Measurements from ENCODE around the gene CLINT1. TPM values are rescaled to one million over a fixed set of nuclear protein-coding genes. Genes with fewer than 3 reads are reported as not detected.
"Not testable (repeated sequence)": the region's sequence is repeated elsewhere in the genome, so short reads cannot be mapped to it uniquely, and the experiment has no call there.

Gene CLINT1
- total RNA-seq, 4 donors from 2014 or later = 77.4 to 124 (median 85.5) TPM

DNA sequence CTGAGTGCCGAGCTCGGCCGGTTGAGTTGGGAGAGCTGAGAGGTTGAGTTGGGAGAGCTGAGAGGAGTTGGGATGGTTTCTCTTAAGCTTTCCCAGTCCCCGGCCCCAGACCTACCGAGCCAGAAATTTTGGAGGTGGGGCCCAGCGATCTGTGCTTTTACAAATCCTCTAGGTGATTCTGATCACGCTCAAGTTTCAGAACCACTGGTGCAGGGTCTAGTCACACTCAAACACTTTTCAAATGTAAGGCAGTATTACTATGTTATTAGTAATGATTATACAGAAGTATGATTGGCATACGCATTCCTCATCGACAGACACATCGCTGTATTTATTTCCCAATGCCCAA, 256 bp upstream of the CLINT1 start:
- Histone ChIP-seq H3K9me3 (no peaks in the 10 kb centered on the region), H3K36me3 (no peaks in the 10 kb centered on the region), H3K4me1 (peaks cover 16 to 23% of the 10 kb centered on the region in 2 donors), H3K27me3 (no peaks in the 10 kb centered on the region), H3K4me3 (peak overlapping the region; percentile 83 to 98 (median 94)), H3K27ac (peak overlapping the region; percentile 93 to 97 (median 96))
- DNase-seq (no peak), ATAC-seq (peak in 1 of 2 donors; percentile 7)
- TF ChIP-seq POLR2A (IDR thresholded peaks at IDR 0.05) = no peak
- TF ChIP-seq, protein P1, sequence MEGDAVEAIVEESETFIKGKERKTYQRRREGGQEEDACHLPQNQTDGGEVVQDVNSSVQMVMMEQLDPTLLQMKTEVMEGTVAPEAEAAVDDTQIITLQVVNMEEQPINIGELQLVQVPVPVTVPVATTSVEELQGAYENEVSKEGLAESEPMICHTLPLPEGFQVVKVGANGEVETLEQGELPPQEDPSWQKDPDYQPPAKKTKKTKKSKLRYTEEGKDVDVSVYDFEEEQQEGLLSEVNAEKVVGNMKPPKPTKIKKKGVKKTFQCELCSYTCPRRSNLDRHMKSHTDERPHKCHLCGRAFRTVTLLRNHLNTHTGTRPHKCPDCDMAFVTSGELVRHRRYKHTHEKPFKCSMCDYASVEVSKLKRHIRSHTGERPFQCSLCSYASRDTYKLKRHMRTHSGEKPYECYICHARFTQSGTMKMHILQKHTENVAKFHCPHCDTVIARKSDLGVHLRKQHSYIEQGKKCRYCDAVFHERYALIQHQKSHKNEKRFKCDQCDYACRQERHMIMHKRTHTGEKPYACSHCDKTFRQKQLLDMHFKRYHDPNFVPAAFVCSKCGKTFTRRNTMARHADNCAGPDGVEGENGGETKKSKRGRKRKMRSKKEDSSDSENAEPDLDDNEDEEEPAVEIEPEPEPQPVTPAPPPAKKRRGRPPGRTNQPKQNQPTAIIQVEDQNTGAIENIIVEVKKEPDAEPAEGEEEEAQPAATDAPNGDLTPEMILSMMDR (IDR thresholded peaks at IDR 0.05 in 4 of 5, conservative IDR thresholded peaks at IDR 0.05 in 1 of 5) = no peak
- intact Hi-C loops (cut with DNase I; ENCODE audit: low total_unique reads) (loop anchor here (2.0 to 5.0 kb wide), 3 partner anchors 38 to 717 kb away; partner anchors contain the start of genes MED7 and THG1L), in situ Hi-C loops (cut with MboI; ENCODE audit: low sequenced_read_pairs in 4 of 4) (no loop called here)

DNA sequence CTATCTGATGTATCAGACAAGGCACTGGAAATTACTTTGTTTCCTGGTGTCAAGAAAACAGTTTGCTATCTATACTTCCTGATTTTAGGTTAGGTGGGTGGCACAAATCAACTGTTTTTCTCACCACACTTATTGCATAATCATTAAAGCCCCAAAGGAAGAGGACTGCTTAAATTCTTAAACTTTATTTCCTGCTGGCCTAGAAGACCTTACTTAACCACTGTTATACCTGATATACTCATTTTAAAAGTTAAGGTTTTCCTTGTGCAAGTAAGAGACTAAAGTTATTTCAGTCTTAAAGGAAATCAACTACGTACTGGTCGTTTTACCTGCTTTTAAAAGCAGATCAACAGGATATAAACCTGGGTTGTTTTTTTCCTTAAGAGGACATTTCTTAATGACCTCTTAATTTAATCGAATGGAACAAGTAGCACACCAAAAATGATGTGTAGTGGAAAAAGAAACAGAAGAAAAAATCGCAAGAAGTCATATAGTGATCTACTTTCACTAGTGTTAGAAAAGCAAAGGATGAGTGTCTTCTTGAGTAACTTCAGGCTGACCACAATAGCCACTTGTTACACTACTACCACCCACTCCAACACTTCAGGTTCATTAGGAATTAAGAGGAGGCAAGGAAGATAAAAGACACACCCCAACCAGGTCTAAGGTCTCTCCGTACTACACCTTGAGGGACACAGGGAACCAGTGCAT, 974 bp downstream of the CLINT1 start:
- no peak for DNase-seq
- Histone ChIP-seq H3K27me3 (no peaks in the 10 kb centered on the region), H3K9me3 (no peaks in the 10 kb centered on the region), H3K27ac (peak overlapping the region; percentile 93 to 97 (median 96)), H3K36me3 (no peaks in the 10 kb centered on the region), H3K4me3 (peak overlapping the region; percentile 83 to 98 (median 94)), H3K4me1 (peaks cover 16 to 23% of the 10 kb centered on the region in 2 donors)
- peak; percentile 57 to 60 for ATAC-seq
- intact Hi-C loops (cut with DNase I; ENCODE audit: low total_unique reads) = loop anchor here (2.0 to 5.0 kb wide), 3 partner anchors 37 to 716 kb away; partner anchors contain the start of genes MED7 and THG1L
- TF ChIP-seq POLR2A (IDR thresholded peaks at IDR 0.05) = no peak
- TF ChIP-seq, protein P1 (IDR thresholded peaks at IDR 0.05 in 4 of 5, conservative IDR thresholded peaks at IDR 0.05 in 1 of 5) = no peak
- in situ Hi-C loops (cut with MboI; ENCODE audit: low sequenced_read_pairs in 4 of 4) = no loop called here

DNA sequence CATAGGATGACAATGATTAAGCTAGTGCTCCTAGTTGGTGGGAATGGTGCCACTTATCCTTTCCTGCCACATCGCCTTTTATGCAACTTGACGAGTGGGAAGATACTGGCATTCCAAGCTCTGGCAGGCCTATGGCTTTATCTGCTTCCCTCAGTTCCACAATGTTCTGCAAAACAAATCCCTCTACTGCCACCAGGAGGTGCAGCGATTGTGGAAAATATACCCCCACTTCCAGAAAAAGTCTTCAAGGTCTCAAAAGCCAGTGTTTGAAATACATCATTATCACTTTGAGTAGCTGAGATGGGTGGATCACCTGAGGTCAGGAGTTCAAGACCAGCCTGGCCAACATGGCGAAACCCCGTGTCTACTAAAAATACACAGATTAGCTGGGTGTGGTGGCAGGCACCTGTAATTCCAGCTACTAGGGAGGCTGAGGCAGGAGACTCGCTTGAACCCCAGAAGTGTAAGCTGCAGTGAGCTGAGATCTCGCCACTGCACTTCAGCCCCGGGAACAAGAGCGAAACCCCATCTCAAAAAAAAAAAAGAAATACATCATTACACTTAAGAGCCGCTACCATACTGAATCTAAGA, 3.4 kb downstream of the CLINT1 start:
- Histone ChIP-seq H3K4me1 (peaks cover 16 to 29% of the 10 kb centered on the region in 2 donors), H3K27ac (no peak overlapping the region), H3K9me3 (no peaks in the 10 kb centered on the region), H3K36me3 (no peaks in the 10 kb centered on the region), H3K27me3 (no peaks in the 10 kb centered on the region), H3K4me3 (no peak overlapping the region)
- intact Hi-C loops (cut with DNase I; ENCODE audit: low total_unique reads) = loop anchor here (2.0 to 5.0 kb wide), 2 partner anchors 93 to 713 kb away; partner anchors contain the start of gene MED7
- DNase-seq (peak in 1 of 2 donors; percentile 24), ATAC-seq (no peak)
- TF ChIP-seq POLR2A (IDR thresholded peaks at IDR 0.05) = no peak
- TF ChIP-seq, protein P1 (IDR thresholded peaks at IDR 0.05 in 4 of 5, conservative IDR thresholded peaks at IDR 0.05 in 1 of 5) = peak in 4 of 5 experiments; percentile 38 to 55 (median 52)
- in situ Hi-C loops (cut with MboI; ENCODE audit: low sequenced_read_pairs in 4 of 4) = no loop called here

DNA sequence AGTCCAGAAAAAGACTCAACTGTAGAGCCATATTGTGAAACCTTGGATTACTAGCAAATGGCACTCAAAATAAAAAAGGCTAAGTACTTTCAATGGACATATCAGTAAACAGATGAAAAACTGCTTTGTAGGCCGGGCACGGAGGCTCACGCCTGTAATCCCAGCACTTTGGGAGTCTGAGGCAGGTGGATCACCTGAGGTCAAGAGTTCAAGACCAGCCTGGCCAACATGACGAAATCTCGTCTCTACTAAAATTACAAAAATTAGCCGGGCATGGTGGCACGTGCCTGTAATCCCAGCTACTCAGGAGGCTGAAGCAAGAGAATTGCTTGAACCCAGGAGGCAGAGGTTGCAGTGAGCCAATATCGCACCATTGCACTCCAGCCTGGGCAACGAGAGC, 5.6 kb downstream of the CLINT1 start:
- DNase-seq; H3K27ac ChIP-seq; intact Hi-C loops (cut with DNase I; ENCODE audit: low total_unique reads); H3K4me3 ChIP-seq; H3K27me3 ChIP-seq; ATAC-seq; in situ Hi-C loops (cut with MboI; ENCODE audit: low sequenced_read_pairs in 4 of 4); H3K9me3 ChIP-seq; H3K36me3 ChIP-seq: not testable (repeated sequence)
- H3K4me1 ChIP-seq = peaks cover 16 to 24% of the 10 kb centered on the region in 2 donors

DNA sequence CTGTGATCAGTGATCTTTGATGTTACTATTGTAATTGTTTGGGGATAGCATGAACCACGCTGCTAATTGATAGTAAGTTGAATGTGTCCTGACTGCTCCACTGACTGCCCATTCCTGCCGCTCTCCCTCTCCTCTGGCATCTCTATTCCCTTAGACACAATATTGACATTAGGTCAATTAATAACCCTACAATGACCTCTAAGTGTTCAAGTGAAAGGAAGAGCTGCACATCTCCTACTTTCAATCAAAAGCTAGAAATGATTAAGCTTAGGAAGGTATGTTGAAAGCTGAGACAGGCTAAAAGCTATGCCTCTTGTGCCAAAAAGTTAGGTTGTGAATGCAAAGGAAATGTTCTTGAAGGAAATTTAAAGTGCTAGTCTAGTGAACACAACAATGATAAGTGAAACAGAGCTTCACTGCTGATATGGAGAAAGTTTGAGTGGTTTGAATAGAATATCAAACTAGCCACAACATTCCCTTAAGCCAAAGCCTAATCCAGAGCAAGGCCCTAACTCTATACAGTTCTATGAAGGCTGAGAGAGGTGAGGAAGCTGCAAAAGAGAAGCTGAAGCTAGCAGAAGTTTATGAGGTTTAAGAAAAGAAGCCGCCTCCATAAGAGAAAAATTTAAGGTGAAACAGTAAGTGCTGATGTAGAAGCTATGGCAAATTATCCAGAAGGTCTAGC, 12.9 kb downstream of the CLINT1 start:
- no peak for DNase-seq
- H3K4me1 ChIP-seq = peaks cover 5% of the 10 kb centered on the region in 2 donors
- intact Hi-C loops (cut with DNase I; ENCODE audit: low total_unique reads) (no loop called here), in situ Hi-C loops (cut with MboI; ENCODE audit: low sequenced_read_pairs in 4 of 4) (no loop called here)
- H3K36me3 ChIP-seq = peaks cover 0 to 9% of the 10 kb centered on the region in 2 donors
- no peaks in the 10 kb centered on the region for H3K9me3 ChIP-seq
- no peak overlapping the region for H3K4me3 ChIP-seq
- no peaks in the 10 kb centered on the region for H3K27me3 ChIP-seq
- ATAC-seq = no peak
- TF ChIP-seq POLR2A (IDR thresholded peaks at IDR 0.05) = no peak
- TF ChIP-seq, protein P1 (IDR thresholded peaks at IDR 0.05 in 4 of 5, conservative IDR thresholded peaks at IDR 0.05 in 1 of 5) = no peak
- H3K27ac ChIP-seq = no peak overlapping the region

Data from gastrocnemius medialis (tissue), 4 donors.